Activated CD8-positive, alpha-beta memory T cell treated with anti-CD3 and anti-CD28 coated beads, Interleukin-2, amount 10 ng/mL, durations not matched to agents 7 days and 5 days (primary cell): ENCODE results near the gene IGF1R. TPM values are rescaled to one million over a fixed set of nuclear protein-coding genes. Genes with fewer than 3 reads are reported as not detected.

Experiments
- ATAC-seq: fragments of 150-1000 bp; cut with Tn5 transposase; one replicate; pipeline ENCODE4 v1.10.0; 2021; ENCODE audit warnings: moderate library complexity
- CTCF ChIA-PET: fragments of 350-600 bp; sonication (Branson Sonifier 250); formaldehyde crosslinking; loops from one replicate; lab custom pipeline; 2021; ENCODE audit warnings: antibody characterized with exemption; lab: Charles Lee
- DNase-seq: peaks from one replicate; pipeline ENCODE4 v3.0.0-alpha.2; 2020
- H3K27ac Mint-ChIP-seq: one replicate; pipeline ENCODE4 v1.8.0; 2021; ENCODE audit warnings: mild to moderate bottlenecking, mixed read lengths
- H3K27me3 Mint-ChIP-seq: one replicate; pipeline ENCODE4 v1.8.0; 2021; ENCODE audit warnings: mixed read lengths
- H3K36me3 Mint-ChIP-seq: one replicate; pipeline ENCODE4 v1.8.0; 2021; ENCODE audit warnings: mild to moderate bottlenecking, mixed read lengths
- H3K4me1 Mint-ChIP-seq: one replicate; pipeline ENCODE4 v1.8.0; 2021; ENCODE audit warnings: mixed read lengths
- H3K4me3 Mint-ChIP-seq: one replicate; pipeline ENCODE4 v1.8.0; 2021; ENCODE audit warnings: mild to moderate bottlenecking, moderate library complexity, mixed read lengths
- H3K9me3 Mint-ChIP-seq: one replicate; pipeline ENCODE4 v1.8.0; 2022; ENCODE audit warnings: low read depth, mixed read lengths
- total RNA-seq, 2 experiments: library from RNA; stranded (reverse); gene quantifications; one replicate each; pipeline ENCODE4 v1.2.3, GENCODE V29; 2021

Gene IGF1R
- total RNA-seq, 2 experiments from 2014 or later, result 6.2 to 7.0 TPM

GRCh38 chr15:98881526-98882520, 233.5 kb downstream of the IGF1R start:
- CTCF ChIA-PET, result interaction anchor here (0.7 to 3.3 kb wide), 18 partner anchors 9 to 363 kb away, joined by 3 to 19 read pairs (median 4); no protein-coding TSS in a partner anchor
- H3K27ac Mint-ChIP-seq, result no peak overlapping the region
- ATAC-seq, result peak; percentile 49
- H3K9me3 Mint-ChIP-seq, result no peaks in the 10 kb centered on the region
- no peak for DNase-seq
- no peaks in the 10 kb centered on the region for H3K36me3 Mint-ChIP-seq
- H3K4me3 Mint-ChIP-seq, result no peak overlapping the region
- no peaks in the 10 kb centered on the region for H3K4me1 Mint-ChIP-seq
- H3K27me3 Mint-ChIP-seq, result no peaks in the 10 kb centered on the region

GRCh38 chr15:98883478-98883877, 235.1 kb downstream of the IGF1R start:
- Mint-ChIP-seq H3K27ac (no peak overlapping the region), H3K4me1 (no peaks in the 10 kb centered on the region), H3K27me3 (no peaks in the 10 kb centered on the region), H3K36me3 (no peaks in the 10 kb centered on the region), H3K4me3 (no peak overlapping the region), H3K9me3 (no peaks in the 10 kb centered on the region)
- DNase-seq (no peak), ATAC-seq (no peak)
- CTCF ChIA-PET, result interaction anchor here (0.5 to 3.1 kb wide), 3 partner anchors 9 to 12 kb away, joined by 3 to 11 read pairs (median 3); no protein-coding TSS in a partner anchor

GRCh38 chr15:98884894-98885293, 236.6 kb downstream of the IGF1R start:
- Mint-ChIP-seq H3K9me3 (no peaks in the 10 kb centered on the region), H3K27me3 (no peaks in the 10 kb centered on the region), H3K36me3 (no peaks in the 10 kb centered on the region), H3K4me1 (no peaks in the 10 kb centered on the region), H3K4me3 (no peak overlapping the region), H3K27ac (no peak overlapping the region)
- CTCF ChIA-PET, result no interaction called here
- ATAC-seq (no peak), DNase-seq (no peak)

- CTCF ChIA-PET, result no interaction called here
- Mint-ChIP-seq H3K4me3 (no peak overlapping the region), H3K9me3 (no peaks in the 10 kb centered on the region), H3K36me3 (no peaks in the 10 kb centered on the region), H3K27me3 (no peaks in the 10 kb centered on the region), H3K4me1 (no peaks in the 10 kb centered on the region), H3K27ac (no peak overlapping the region)
- DNase-seq, result no peak
- no peak for ATAC-seq
Measured at GRCh38 chr15:98887976-98888375, 239.6 kb downstream of the IGF1R start.

- Mint-ChIP-seq H3K4me1 (no peaks in the 10 kb centered on the region), H3K36me3 (no peaks in the 10 kb centered on the region), H3K4me3 (no peak overlapping the region), H3K27me3 (no peaks in the 10 kb centered on the region), H3K27ac (no peak overlapping the region), H3K9me3 (no peaks in the 10 kb centered on the region)
- ATAC-seq (no peak), DNase-seq (no peak)
- CTCF ChIA-PET, result no interaction called here
Measured at GRCh38 chr15:98888820-98889479, 240.6 kb downstream of the IGF1R start.

- no peaks in the 10 kb centered on the region for H3K27me3 Mint-ChIP-seq
- DNase-seq (no peak), ATAC-seq (no peak)
- CTCF ChIA-PET, result no interaction called here
- no peaks in the 10 kb centered on the region for H3K4me1 Mint-ChIP-seq
- H3K4me3 Mint-ChIP-seq, result no peak overlapping the region
- no peak overlapping the region for H3K27ac Mint-ChIP-seq
- no peaks in the 10 kb centered on the region for H3K36me3 Mint-ChIP-seq
- H3K9me3 Mint-ChIP-seq, result no peaks in the 10 kb centered on the region
Measured at GRCh38 chr15:98889930-98890695, 241.8 kb downstream of the IGF1R start.

GRCh38 chr15:98891301-98891700, 243.0 kb downstream of the IGF1R start:
- Mint-ChIP-seq H3K27me3 (no peaks in the 10 kb centered on the region), H3K4me3 (no peak overlapping the region), H3K4me1 (no peaks in the 10 kb centered on the region), H3K36me3 (no peaks in the 10 kb centered on the region), H3K27ac (no peak overlapping the region), H3K9me3 (no peaks in the 10 kb centered on the region)
- CTCF ChIA-PET, result no interaction called here
- ATAC-seq, result no peak
- no peak for DNase-seq

GRCh38 chr15:98893401-98893800, 245.1 kb downstream of the IGF1R start:
- Mint-ChIP-seq H3K36me3 (no peaks in the 10 kb centered on the region), H3K4me1 (no peaks in the 10 kb centered on the region), H3K27ac (no peak overlapping the region), H3K9me3 (no peaks in the 10 kb centered on the region), H3K4me3 (no peak overlapping the region), H3K27me3 (no peaks in the 10 kb centered on the region)
- CTCF ChIA-PET, result interaction anchor here (1.1 kb wide), 1 partner anchor 11 kb away, joined by 4 read pairs; no protein-coding TSS in a partner anchor
- DNase-seq, result no peak
- no peak for ATAC-seq

GRCh38 chr15:98894312-98894711, 246.0 kb downstream of the IGF1R start:
- Mint-ChIP-seq H3K9me3 (no peaks in the 10 kb centered on the region), H3K27me3 (no peaks in the 10 kb centered on the region), H3K4me1 (no peaks in the 10 kb centered on the region), H3K27ac (no peak overlapping the region), H3K4me3 (no peak overlapping the region), H3K36me3 (no peaks in the 10 kb centered on the region)
- DNase-seq (no peak), ATAC-seq (no peak)
- CTCF ChIA-PET, result no interaction called here

GRCh38 chr15:98896002-98896721, 247.8 kb downstream of the IGF1R start:
- Mint-ChIP-seq H3K4me3 (no peak overlapping the region), H3K27me3 (no peaks in the 10 kb centered on the region), H3K27ac (no peak overlapping the region), H3K36me3 (no peaks in the 10 kb centered on the region), H3K9me3 (no peaks in the 10 kb centered on the region), H3K4me1 (no peaks in the 10 kb centered on the region)
- DNase-seq (no peak), ATAC-seq (no peak)
- CTCF ChIA-PET, result interaction anchor here (1.0 to 1.4 kb wide), 3 partner anchors 13 to 178 kb away, joined by 3 to 4 read pairs (median 3); no protein-coding TSS in a partner anchor

- no peaks in the 10 kb centered on the region for H3K9me3 Mint-ChIP-seq
- no peak for ATAC-seq
- CTCF ChIA-PET, result no interaction called here
- H3K36me3 Mint-ChIP-seq, result no peaks in the 10 kb centered on the region
- no peak for DNase-seq
- H3K4me3 Mint-ChIP-seq, result no peak overlapping the region
- H3K27ac Mint-ChIP-seq, result no peak overlapping the region
- no peaks in the 10 kb centered on the region for H3K27me3 Mint-ChIP-seq
- H3K4me1 Mint-ChIP-seq, result peaks cover 6% of the 10 kb centered on the region
Measured at GRCh38 chr15:98896802-98897732, 248.7 kb downstream of the IGF1R start.

GRCh38 chr15:98898122-98898521, 249.8 kb downstream of the IGF1R start:
- Mint-ChIP-seq H3K27ac (no peak overlapping the region), H3K4me1 (peaks cover 6% of the 10 kb centered on the region), H3K27me3 (no peaks in the 10 kb centered on the region), H3K36me3 (no peaks in the 10 kb centered on the region), H3K4me3 (no peak overlapping the region), H3K9me3 (no peaks in the 10 kb centered on the region)
- DNase-seq, result no peak
- CTCF ChIA-PET, result no interaction called here
- no peak for ATAC-seq
